ENCODE results near the gene BARD1.

DNA sequence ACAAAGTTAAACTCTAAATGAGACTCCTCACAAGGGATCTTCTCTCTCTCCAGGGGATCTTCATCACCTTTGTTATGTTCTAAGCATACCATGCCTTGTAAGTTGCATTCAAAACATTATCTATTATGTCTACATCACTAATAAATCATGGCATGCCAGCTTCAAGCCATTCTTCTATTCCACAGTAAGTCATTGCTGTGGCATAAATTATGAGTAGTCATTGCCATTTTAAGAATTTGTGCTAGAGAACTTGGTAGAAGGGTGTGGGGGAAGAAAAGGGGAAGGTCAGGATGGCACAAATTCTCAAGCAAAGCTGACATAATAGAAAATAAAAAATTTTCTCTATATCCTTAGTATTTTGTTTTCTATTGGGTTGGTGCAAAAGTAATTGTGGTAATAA lies 33.5 kb downstream of the BARD1 start:
- TF ChIP-seq EZH2phosphoT487 (IDR thresholded peaks at IDR 0.05; ENCODE audit: borderline replicate concordance, low read length), result no peak
- no peak for TF ChIP-seq EZH2 (IDR thresholded peaks at IDR 0.05; ENCODE audit: low read length, unreplicated experiment)
- TF ChIP-seq, protein P1, sequence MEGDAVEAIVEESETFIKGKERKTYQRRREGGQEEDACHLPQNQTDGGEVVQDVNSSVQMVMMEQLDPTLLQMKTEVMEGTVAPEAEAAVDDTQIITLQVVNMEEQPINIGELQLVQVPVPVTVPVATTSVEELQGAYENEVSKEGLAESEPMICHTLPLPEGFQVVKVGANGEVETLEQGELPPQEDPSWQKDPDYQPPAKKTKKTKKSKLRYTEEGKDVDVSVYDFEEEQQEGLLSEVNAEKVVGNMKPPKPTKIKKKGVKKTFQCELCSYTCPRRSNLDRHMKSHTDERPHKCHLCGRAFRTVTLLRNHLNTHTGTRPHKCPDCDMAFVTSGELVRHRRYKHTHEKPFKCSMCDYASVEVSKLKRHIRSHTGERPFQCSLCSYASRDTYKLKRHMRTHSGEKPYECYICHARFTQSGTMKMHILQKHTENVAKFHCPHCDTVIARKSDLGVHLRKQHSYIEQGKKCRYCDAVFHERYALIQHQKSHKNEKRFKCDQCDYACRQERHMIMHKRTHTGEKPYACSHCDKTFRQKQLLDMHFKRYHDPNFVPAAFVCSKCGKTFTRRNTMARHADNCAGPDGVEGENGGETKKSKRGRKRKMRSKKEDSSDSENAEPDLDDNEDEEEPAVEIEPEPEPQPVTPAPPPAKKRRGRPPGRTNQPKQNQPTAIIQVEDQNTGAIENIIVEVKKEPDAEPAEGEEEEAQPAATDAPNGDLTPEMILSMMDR (conservative IDR thresholded peaks at IDR 0.05; ENCODE audit: low read depth, low read length), result no peak
